Osteoblast (primary cell): Measurements from ENCODE around the gene ADAM12. TPM values are rescaled to one million over a fixed set of nuclear protein-coding genes. Genes with fewer than 3 reads are reported as not detected.
A peak's percentile ranks its signal among the peaks of the same experiment; 100 is the strongest.

ENCODE experiments used
- DNase-seq: peaks from one replicate; pipeline ENCODE4 v3.0.0; 2011; ENCODE audit warnings: low spot score, mixed read lengths; ENCODE audit not compliant: insufficient read length; ENCODE audit errors: missing footprints
- H2AFZ ChIP-seq: 2 replicates; pipeline ENCODE4 v1.6.0; 2011; ENCODE audit warnings: mild to moderate bottlenecking, low read length
- H3K27ac ChIP-seq: 2 replicates; pipeline ENCODE4 v1.5.1; 2011; ENCODE audit warnings: mild to moderate bottlenecking, low read depth, low read length, moderate library complexity
- H3K27me3 ChIP-seq: 2 replicates; pipeline ENCODE4 v1.6.0; 2012; ENCODE audit warnings: mild to moderate bottlenecking, control low read depth, inconsistent platforms, low read length, moderate library complexity; ENCODE audit not compliant: insufficient read depth
- H3K36me3 ChIP-seq: 2 replicates; pipeline ENCODE4 v1.5.1; 2011; ENCODE audit warnings: mild to moderate bottlenecking, low read length, control low read depth, moderate library complexity; ENCODE audit not compliant: insufficient read depth
- H3K4me1 ChIP-seq: 2 replicates; pipeline ENCODE4 v1.5.1; 2011; ENCODE audit warnings: mild to moderate bottlenecking, low read length, control low read depth, moderate library complexity; ENCODE audit not compliant: insufficient read depth
- H3K4me2 ChIP-seq: 2 replicates; pipeline ENCODE4 v1.6.0; 2011; ENCODE audit warnings: mild to moderate bottlenecking, low read length; ENCODE audit not compliant: insufficient read depth
- H3K4me3 ChIP-seq: fragments of 200-600 bp; sonication (generic); 3 replicates; pipeline ENCODE4 v1.5.1; 2012; ENCODE audit warnings: mild to moderate bottlenecking, low read length, inconsistent platforms; ENCODE audit not compliant: insufficient read depth
- H3K79me2 ChIP-seq: 2 replicates; pipeline ENCODE4 v1.6.0; 2012; ENCODE audit warnings: mild to moderate bottlenecking, low read length, control low read depth, inconsistent platforms; ENCODE audit not compliant: insufficient read depth
- H3K9me3 ChIP-seq: 2 replicates; pipeline ENCODE4 v1.5.1; 2011; ENCODE audit warnings: low read depth, low read length, control low read depth
- H4K20me1 ChIP-seq: 2 replicates; pipeline ENCODE4 v1.6.0; 2012; ENCODE audit warnings: mild to moderate bottlenecking, low read length, control low read depth; ENCODE audit not compliant: insufficient read depth
- total RNA-seq: library from RNA; depleted of rRNA; stranded (reverse); fragments of >200 nt; gene quantifications from 2 replicates; pipeline ENCODE4 v1.2.3, GENCODE V29; 2012
- TF ChIP-seq, protein P1 (sequence below): IDR thresholded peaks from 2 replicates; pipeline ENCODE4 v1.5.1; 2011; ENCODE audit warnings: mild to moderate bottlenecking, low read depth, low read length, moderate library complexity; ENCODE audit errors: extremely low read depth

Gene ADAM12
- total RNA-seq, 1 donor: 345 TPM

DNA sequence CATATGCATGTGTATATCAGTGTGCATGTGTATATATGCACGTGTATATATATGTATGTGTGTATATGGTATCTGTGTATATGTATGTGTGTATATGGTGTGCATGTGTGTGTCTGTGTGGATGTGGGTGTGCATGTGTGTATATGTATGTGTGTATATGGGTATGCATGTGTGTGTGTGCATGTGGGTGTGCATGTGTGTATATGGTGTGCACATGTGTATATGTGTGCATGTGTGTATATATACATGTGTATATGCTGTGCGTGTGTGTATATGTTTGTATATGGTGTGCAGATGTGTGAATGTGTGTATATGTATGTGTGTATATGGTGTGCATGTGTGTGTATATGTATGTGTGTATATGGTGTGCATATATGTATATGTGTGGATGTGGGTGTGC is 245.2 kb downstream of the ADAM12 start:
- Histone ChIP-seq H3K4me1 (peaks cover 8% of the 10 kb centered on the region), H3K27me3 (no peaks in the 10 kb centered on the region), H2AFZ (no peak overlapping the region), H3K4me2 (no peak overlapping the region), H3K9me3 (no peaks in the 10 kb centered on the region), H3K27ac (no peak overlapping the region), H4K20me1 (no peaks in the 10 kb centered on the region), H3K36me3 (peaks cover 22% of the 10 kb centered on the region), H3K79me2 (peaks cover 5% of the 10 kb centered on the region), H3K4me3 (no peak overlapping the region)
- TF ChIP-seq, protein P1, sequence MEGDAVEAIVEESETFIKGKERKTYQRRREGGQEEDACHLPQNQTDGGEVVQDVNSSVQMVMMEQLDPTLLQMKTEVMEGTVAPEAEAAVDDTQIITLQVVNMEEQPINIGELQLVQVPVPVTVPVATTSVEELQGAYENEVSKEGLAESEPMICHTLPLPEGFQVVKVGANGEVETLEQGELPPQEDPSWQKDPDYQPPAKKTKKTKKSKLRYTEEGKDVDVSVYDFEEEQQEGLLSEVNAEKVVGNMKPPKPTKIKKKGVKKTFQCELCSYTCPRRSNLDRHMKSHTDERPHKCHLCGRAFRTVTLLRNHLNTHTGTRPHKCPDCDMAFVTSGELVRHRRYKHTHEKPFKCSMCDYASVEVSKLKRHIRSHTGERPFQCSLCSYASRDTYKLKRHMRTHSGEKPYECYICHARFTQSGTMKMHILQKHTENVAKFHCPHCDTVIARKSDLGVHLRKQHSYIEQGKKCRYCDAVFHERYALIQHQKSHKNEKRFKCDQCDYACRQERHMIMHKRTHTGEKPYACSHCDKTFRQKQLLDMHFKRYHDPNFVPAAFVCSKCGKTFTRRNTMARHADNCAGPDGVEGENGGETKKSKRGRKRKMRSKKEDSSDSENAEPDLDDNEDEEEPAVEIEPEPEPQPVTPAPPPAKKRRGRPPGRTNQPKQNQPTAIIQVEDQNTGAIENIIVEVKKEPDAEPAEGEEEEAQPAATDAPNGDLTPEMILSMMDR: no peak
- DNase-seq: no peak

DNA sequence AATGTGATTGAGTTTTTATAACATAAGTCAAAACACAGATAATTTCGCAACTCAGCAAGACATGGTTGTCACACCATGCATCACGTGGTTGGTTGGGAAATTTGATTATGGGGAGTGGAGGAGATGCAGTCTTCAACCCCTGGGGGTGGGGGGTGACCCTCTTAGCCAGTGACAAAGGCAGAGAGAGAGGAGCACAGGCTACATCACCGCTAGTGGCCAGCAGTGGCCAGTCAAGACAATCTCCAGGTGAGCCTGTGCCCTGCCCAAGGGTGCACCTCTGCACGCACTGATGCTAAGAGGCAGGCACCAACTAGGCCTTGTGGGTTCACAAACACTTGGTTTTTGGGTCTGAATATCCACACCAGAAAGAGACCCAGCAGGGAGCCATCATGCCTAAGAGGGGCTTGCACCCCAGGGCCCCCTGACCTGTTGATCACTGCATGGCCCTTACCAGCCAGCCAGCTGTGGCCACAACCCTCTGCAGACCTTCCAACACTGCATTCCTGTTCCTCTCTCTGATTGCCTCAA is 247.5 kb downstream of the ADAM12 start:
- Histone ChIP-seq H3K36me3 (peaks cover 29% of the 10 kb centered on the region), H3K27me3 (no peaks in the 10 kb centered on the region), H2AFZ (no peak overlapping the region), H3K4me2 (no peak overlapping the region), H3K4me1 (peaks cover 9% of the 10 kb centered on the region), H3K4me3 (no peak overlapping the region), H3K79me2 (peaks cover 5% of the 10 kb centered on the region), H3K27ac (no peak overlapping the region), H4K20me1 (no peaks in the 10 kb centered on the region), H3K9me3 (no peaks in the 10 kb centered on the region)
- no peak for DNase-seq
- TF ChIP-seq, protein P1: no peak

DNA sequence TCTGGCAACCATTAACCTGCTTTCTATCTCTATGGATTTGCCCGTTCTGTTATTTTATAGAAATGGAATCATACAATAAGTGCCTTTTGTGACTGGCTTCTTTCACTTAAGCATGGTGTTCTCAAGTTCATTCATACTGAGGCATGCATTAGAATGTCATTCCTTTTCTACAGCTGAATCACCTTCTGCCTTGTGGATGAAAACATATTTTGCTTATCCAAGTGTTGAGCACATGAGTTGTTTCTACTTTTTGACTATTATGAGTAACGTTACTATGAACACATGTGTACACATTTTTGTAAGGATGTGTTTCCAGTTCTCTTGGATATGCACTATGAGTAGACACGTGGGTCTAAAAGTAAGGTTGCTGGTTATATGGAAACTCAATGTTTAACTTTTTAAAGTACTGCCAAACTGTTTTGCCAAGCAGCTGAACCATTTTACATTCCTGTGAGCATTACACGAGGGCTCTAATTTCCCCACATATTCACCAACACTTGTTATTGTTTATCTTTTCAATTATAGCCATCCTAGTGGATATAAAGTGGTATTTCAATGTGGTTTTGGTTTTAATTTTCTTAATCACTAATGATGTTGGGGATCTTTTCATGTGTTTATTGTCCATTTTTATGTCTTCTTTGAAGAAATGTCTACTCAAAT is 250.6 kb downstream of the ADAM12 start:
- no peak for DNase-seq
- TF ChIP-seq, protein P1: no peak
- Histone ChIP-seq H3K27me3 (no peaks in the 10 kb centered on the region), H3K9me3 (no peaks in the 10 kb centered on the region), H3K4me3 (no peak overlapping the region), H3K4me2 (no peak overlapping the region), H3K36me3 (peaks cover 45% of the 10 kb centered on the region), H3K79me2 (peaks cover 5% of the 10 kb centered on the region), H3K27ac (peak overlapping the region; percentile 49), H2AFZ (no peak overlapping the region), H3K4me1 (peaks cover 20% of the 10 kb centered on the region), H4K20me1 (no peaks in the 10 kb centered on the region)

DNA sequence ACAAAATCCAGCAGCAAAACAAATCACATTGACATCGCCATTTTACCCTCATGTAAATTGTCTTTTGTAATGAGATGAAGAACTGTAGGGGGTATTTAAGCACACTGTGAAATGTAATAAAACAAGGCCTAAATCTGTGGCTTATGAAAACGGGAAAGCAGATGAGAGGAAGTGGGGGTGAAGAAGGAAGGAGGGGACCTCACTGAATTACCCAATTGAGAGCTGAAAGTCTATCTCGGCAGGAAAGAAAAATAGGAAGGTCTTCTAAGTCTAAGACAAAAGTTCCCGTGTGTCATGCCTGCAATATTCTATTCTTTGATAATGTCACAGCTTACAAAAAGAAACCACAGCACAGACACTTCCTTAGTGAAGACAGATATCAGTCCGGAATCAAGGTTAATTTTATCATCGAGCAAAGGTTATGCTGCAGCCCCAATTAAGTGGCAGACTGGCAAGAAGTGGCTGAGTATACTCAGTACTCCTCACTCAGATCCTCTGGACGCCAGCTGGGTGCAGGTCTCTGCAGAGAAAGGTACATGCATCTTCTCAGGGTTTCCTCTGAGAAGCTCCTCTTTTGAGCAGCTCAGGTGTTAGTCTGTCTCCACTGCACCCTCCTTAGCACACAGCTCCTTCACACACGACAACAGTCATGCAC is 252.2 kb downstream of the ADAM12 start:
- DNase-seq: no peak
- TF ChIP-seq, protein P1: no peak
- Histone ChIP-seq H3K4me2 (no peak overlapping the region), H2AFZ (no peak overlapping the region), H3K27ac (peak overlapping the region; percentile 14), H3K9me3 (no peaks in the 10 kb centered on the region), H3K36me3 (peaks cover 44% of the 10 kb centered on the region), H4K20me1 (no peaks in the 10 kb centered on the region), H3K4me1 (peaks cover 27% of the 10 kb centered on the region), H3K4me3 (no peak overlapping the region), H3K27me3 (no peaks in the 10 kb centered on the region), H3K79me2 (peaks cover 4% of the 10 kb centered on the region)
